ENCODE data around the gene MINDY4. TPM values are rescaled to one million over a fixed set of nuclear protein-coding genes. Genes with fewer than 3 reads are reported as not detected.

The MINDY4 gene
- total and polyA plus RNA-seq, 2 of the 8 experiments (the other 6 are each of a cell fraction or from before 2014, with no cell fraction given) = 1.3 to 3.6 TPM

- Histone ChIP-seq H3K23me2 (ENCODE audit: low read depth, low read length) (no peaks in the 10 kb centered on the region; the same call in 1 of the 2 replicates), H3K9ac (replicated peaks in 1 of 4; ENCODE audit: extremely low read depth in 1 of 4, low read depth in 3 of 4, low read length in 3 of 4) (no peak overlapping the region), H3K18ac (ENCODE audit: extremely low read depth, low read length) (no peak overlapping the region), H3K14ac (ENCODE audit: insufficient read length) (no peak overlapping the region), H3K4ac (replicated peaks; ENCODE audit: insufficient read length, low read depth, low read length) (no peak overlapping the region), H2AK5ac (ENCODE audit: low read depth, low read length) (no peak overlapping the region), H3K4me1 (replicated peaks in 1 of 4; ENCODE audit: control insufficient read depth in 3 of 4, insufficient read depth in 4 of 4, low read length in 3 of 4) (no peaks in the 10 kb centered on the region), H3K4me3 (ENCODE audit: extremely low read depth in 1 of 4, insufficient read depth in 2 of 4, low read depth in 3 of 4, low read length in 4 of 4) (no peak overlapping the region), H3K4me2 (ENCODE audit: insufficient read depth in 1 of 2, low read depth in 2 of 2, low read length in 2 of 2) (no peak overlapping the region), H3K79me2 (ENCODE audit: control insufficient read depth in 1 of 2, insufficient read depth in 2 of 2, low read length in 2 of 2) (no peaks in the 10 kb centered on the region), H3K27me3 (replicated peaks in 1 of 4; ENCODE audit: control insufficient read depth in 3 of 4, extremely low read depth in 1 of 4, insufficient read depth in 3 of 4, low read length in 3 of 4) (no peaks in the 10 kb centered on the region), H3K23ac (ENCODE audit: insufficient read length) (no peak overlapping the region), H2BK20ac (ENCODE audit: low read length) (no peak overlapping the region), H4K5ac (ENCODE audit: insufficient read length, low read depth, low read length) (no peak overlapping the region), H4K8ac (ENCODE audit: extremely low read depth, insufficient read depth, low read length) (no peak overlapping the region), H3K27ac (ENCODE audit: low read depth, low read length) (no peak overlapping the region), H3K56ac (replicated peaks; ENCODE audit: insufficient read length, low read depth, low read length) (no peak overlapping the region), H2AFZ (ENCODE audit: low read length) (no peak overlapping the region), H2BK15ac (ENCODE audit: low read length) (no peak overlapping the region), H3K79me1 (ENCODE audit: low read depth, low read length) (no peaks in the 10 kb centered on the region), H3K9me3 (ENCODE audit: insufficient read depth in 2 of 2, low read depth in 1 of 2, low read length in 1 of 2) (no peaks in the 10 kb centered on the region), H4K20me1 (replicated peaks in 1 of 2; ENCODE audit: control insufficient read depth in 1 of 2, insufficient read depth in 2 of 2, low read length in 2 of 2) (peaks cover 0 to 1% of the 10 kb centered on the region in 2 experiments), H2BK120ac (replicated peaks; ENCODE audit: low read depth, low read length) (no peak overlapping the region), H3K36me3 (ENCODE audit: control insufficient read depth in 2 of 4, insufficient read depth in 4 of 4, low read length in 3 of 4) (peaks cover 0 to 3% (median 0%) of the 10 kb centered on the region in 4 experiments; a peak in 3 of 8 replicates), H2BK5ac (ENCODE audit: low read depth, low read length) (no peak overlapping the region), H2BK12ac (ENCODE audit: low read depth, low read length) (no peak overlapping the region), H4K91ac (replicated peaks; ENCODE audit: insufficient read length, low read length) (no peak overlapping the region)
- POLR2A ChIA-PET (ENCODE audit: partially characterized antibody) = interaction anchor here (1.0 kb wide), 1 partner anchor 165 kb away, joined by 3 read pairs; no protein-coding TSS in a partner anchor
- CTCF ChIA-PET (ENCODE audit: partially characterized antibody) = interaction anchor here (1.0 to 2.0 kb wide), 4 partner anchors 9 to 42 kb away, joined by 3 to 6 read pairs (median 6); no protein-coding TSS in a partner anchor
- FAIRE-seq (no peak), DNase-seq (ENCODE audit: low read depth in 1 of 2, low spot score in 2 of 2) (no peak)
- TF ChIP-seq POLR2A (IDR thresholded peaks at IDR 0.05; ENCODE audit: control extremely low read depth in 1 of 2, low read depth in 2 of 2, low read length in 2 of 2) (no peak), BCL11A (IDR thresholded peaks at IDR 0.05; ENCODE audit: low read depth in 2 of 2, low read length in 2 of 2) (no peak), SIN3A (conservative IDR thresholded peaks at IDR 0.05 in 1 of 2, IDR thresholded peaks at IDR 0.05 in 1 of 2; ENCODE audit: low read depth in 1 of 2, low read length in 2 of 2) (no peak), ATF3 (IDR thresholded peaks at IDR 0.05; ENCODE audit: insufficient read depth, low read depth, low read length) (no peak), SP1 (IDR thresholded peaks at IDR 0.05; ENCODE audit: low read depth, low read length) (no peak), E2F6 (IDR thresholded peaks at IDR 0.05) (no peak), USF2 (IDR thresholded peaks at IDR 0.05; ENCODE audit: low read length) (no peak), POU5F1 (IDR thresholded peaks at IDR 0.05; ENCODE audit: low read depth, low read length) (no peak), SAP30 (IDR thresholded peaks at IDR 0.05; ENCODE audit: insufficient read depth, insufficient replicate concordance, low read length) (no peak), CBX8 (IDR thresholded peaks at IDR 0.05; ENCODE audit: borderline replicate concordance, low read depth, low read length) (no peak), NANOG (IDR thresholded peaks at IDR 0.05; ENCODE audit: insufficient read depth, low read depth, low read length, poor library complexity, severe bottlenecking) (no peak), GTF2F1 (IDR thresholded peaks at IDR 0.05; ENCODE audit: borderline replicate concordance, low read depth, low read length) (no peak)
These were observed 11.5 kb downstream of the MINDY4 start for GRCh38 chr7:30782690-30783089.

All from H1 (cell line).